D721Med (cell line): ENCODE measurements around the gene PIH1D1.
A peak's percentile ranks its signal among the peaks of the same experiment; 100 is the strongest.

Source experiments
- DNase-seq: peaks from one replicate; pipeline ENCODE4 v3.0.0; 2011; ENCODE audit warnings: low spot score; ENCODE audit not compliant: insufficient read length
- FAIRE-seq: peaks from 2 replicates; lab custom pipeline; 2011; peaks lifted over from hg19 to GRCh38; lab: Jason Lieb, UNC
- CTCF ChIP-seq: IDR thresholded peaks from 2 replicates; pipeline ENCODE4 v1.5.1; 2012; ENCODE audit warnings: mild to moderate bottlenecking, control low read depth; ENCODE audit not compliant: insufficient read depth; ENCODE audit errors: missing control alignments

Gene PIH1D1

DNA sequence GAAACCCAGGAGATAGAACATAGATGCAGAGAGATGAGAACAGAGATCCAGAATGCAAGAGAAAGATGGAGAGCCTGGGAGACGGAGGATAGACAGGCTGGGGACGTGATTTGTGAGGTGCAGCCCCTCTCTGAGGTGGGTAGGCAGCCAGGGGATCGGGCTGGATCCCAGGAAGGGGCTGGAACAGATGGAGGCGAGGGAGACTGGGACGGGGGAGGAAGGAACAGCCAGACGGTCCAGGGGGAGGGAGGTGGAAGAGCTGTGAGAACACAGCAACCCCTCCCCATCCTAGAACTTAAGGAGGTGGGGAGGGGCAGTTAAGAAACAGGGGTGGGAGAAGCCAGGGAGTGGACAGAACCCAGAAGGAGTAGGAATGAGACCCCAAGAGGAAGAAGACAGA lies 13.4 kb downstream of the PIH1D1 start:
- DNase-seq (no peak), FAIRE-seq (no peak)
- TF ChIP-seq CTCF: no peak

GRCh38 chr19:49437231-49437630 lies 14.4 kb downstream of the PIH1D1 start:
- DNase-seq: peak; percentile 83
- no peak for TF ChIP-seq CTCF
- no peak for FAIRE-seq

GRCh38 chr19:49436381-49437017 lies 15.1 kb downstream of the PIH1D1 start:
- no peak for DNase-seq
- no peak for TF ChIP-seq CTCF

DNA sequence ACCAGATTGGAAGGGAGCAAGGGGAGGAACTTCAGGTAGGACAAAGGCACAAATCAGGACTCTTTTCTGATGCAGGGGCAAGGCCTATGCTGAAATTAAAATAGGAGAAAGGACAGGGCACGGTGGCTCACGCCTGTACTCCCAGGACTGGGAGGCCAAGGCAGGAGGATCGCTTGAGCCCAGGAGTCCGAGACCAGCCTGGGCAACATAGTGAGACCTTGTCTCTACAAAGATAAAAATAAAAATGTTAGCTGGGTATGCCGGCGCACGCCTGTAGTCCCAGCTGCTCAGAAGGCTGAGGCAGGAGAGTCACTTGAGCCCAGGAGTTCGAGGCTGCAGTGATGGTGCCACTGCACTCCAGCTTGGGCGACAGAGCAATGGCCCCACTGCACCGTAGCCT lies 15.9 kb downstream of the PIH1D1 start:
- no peak for TF ChIP-seq CTCF
- DNase-seq (no peak), FAIRE-seq (no peak)

More at GRCh38 chr19:49436381-49437017, 15.1 kb downstream of the PIH1D1 start:
- FAIRE-seq: no peak

DNA sequence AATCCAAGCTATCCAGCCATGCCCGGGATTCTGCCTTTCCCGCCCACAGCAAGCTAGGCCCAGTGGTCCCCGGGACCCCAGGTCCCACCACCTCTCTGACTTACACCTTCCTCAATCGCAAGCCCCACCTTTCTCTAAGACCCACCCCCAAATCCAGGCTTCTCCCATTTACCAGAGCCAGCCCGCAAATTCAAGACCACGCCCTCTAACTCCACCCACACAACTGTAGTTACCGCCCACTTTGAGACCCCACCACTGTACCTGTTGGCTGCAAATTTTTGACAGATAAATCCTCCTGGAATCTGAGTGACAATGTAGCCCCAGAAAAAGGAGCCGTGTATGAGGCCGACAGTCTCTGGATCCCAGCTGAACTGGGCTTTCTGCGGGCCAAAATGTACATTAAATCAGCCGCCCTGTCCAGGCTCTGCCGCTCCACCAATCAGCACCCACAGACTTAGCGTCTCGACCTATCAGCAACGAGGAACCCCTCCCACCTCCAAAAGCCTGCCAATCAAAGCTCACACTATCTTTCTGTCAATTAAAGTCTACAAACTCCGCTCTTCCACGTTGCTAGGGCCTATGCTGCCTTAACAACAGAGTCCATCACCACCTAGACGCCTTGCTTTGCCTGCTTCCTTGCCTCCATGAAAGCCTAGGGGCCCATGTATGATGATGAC lies 16.6 kb downstream of the PIH1D1 start:
- DNase-seq (no peak), FAIRE-seq (no peak)

DNA sequence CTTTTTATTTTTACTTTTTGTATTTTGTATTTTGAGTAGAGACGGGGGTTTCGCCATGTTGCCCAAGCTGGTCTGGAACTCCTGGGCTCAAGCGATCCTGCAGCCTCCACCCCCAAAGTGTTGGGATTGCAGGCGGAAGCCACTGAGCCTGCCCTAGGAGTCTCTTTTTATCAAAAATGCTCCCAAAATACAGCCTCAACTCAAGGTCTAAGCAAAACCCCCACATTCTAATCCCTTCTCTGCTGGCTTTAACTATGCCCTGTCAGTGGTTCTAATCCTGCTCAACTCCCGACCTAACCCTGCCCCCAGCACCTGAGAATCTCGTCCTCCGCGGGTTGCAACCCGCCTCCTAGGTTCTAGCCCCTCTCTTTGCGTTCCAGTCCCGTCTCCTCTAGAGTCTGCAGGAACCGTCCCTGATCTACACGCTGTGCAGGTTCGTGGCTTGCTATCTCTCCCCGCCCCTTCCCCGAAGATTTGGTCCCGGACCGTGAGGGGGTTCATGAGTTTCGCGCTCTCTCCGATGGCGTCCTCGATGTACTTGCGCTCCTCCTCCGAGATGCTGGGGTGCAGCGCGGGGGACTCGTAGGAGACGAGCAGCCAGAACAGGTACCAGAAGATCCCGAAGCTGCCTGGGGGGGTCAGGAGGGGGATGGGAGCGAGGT lies 18.2 kb downstream of the PIH1D1 start:
- no peak for TF ChIP-seq CTCF
- DNase-seq: no peak
- FAIRE-seq: no peak

More for the DNA sequence above, 16.6 kb downstream of the PIH1D1 start:
- no peak for TF ChIP-seq CTCF
